CD4-positive, alpha-beta T cell treated with Interleukin-12 subunit alpha and Interleukin-12 subunit beta, for 1 hour (primary cell): ENCODE results near the gene SPATA13.

Source experiments
- DNase-seq: peaks from one replicate; pipeline ENCODE4 v3.0.0-alpha.2; 2020

The SPATA13 gene

DNA sequence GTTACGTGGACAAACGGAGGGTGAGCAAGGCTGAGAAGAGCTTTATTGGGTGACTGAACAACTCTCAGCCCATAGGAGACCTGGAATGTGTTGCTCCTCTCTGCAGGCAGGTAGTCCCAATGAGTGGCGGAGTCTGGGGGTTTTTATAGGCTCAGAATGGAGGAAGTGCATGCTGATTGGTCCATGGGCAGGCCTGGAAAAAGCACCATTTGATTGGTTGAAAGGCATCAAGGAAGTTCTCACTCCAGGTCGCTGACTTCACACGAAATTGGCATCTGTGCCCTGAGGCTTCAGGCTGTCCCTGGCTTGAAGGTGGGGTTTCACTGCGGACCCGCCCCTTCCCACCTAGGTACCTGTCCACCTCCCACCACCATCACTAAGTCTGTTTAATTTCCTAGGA, 65.4 kb downstream of the SPATA13 start:
- DNase-seq: no peak

DNA sequence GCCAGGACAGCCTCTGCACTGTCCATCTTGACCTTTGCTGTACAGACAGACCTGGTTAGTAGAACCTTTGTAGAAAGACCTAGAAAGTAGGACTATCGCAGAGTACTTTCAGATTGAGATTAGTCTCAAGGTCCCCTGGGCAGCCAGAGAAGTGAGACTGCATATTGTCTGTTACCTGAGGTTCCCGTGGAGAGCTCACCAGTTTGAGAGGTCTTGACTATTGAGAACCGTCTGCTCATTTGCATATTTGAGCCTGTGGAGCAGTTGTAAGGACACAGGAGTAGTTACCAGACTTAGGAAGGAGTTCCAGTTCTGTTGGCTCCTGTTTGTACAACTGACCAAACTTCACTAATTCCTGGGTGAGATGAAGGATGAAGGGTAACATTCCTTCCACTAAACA, 66.2 kb downstream of the SPATA13 start:
- DNase-seq: no peak

DNA sequence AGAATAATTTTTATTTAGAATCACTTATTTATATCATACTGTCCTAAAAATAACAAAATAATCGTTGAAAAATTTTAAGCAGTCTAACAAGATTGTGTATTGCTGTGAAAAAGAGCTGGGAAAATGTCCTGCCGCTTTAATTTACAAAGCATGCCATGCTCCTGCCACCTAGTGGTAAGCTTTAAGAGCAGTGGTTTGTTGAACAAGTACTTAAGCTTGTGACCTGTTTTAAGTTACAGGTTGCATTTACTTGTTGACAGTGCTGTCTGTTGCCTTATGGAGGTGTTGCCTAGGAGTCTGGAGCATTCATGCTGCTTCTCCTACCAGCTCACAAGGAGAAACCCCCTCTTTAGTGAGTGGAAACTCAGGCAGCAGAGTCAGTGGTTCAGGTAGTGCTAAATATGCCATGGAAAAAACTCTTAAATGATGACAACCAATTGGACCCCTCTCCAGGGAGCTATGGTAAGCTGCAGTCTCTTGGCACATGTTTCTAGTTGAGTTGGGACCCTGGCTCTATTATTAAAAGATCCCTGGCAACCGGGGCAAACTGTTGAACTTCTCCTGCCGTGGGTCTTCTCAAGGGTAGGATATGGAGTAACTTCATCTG, 68.4 kb downstream of the SPATA13 start:
- peak; percentile 70 for DNase-seq

DNA sequence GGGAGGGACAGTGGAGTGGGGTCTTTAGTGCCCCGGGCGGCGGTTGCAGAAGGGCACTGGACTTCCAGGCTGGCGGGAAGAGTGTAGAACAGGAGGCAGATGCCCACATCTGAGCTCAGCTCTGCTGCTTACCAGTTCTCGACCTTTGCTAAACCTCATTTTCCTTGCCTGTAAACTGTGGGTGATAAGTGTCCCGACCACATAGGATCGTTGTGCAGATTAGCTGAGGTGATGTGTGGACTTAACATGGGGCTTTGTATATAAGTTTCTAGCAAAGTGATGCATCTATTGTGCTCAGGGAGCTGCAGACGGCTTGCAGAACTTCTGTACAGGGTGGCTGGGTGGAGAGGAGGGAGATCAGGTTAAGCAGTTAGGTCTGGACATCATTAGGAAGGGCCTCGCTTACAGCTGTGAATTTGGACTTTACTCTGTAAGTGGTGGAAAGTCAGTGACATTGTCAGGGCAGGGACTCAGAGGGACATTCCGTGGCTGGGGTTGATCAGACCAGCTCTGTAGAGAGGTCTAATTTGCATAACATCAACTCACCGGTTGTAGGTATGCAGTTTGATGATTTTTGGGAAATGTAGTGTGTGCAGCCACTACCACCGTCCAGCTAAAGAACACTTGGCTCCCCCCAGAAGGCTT, 70.0 kb downstream of the SPATA13 start:
- DNase-seq: peak; percentile 26

DNA sequence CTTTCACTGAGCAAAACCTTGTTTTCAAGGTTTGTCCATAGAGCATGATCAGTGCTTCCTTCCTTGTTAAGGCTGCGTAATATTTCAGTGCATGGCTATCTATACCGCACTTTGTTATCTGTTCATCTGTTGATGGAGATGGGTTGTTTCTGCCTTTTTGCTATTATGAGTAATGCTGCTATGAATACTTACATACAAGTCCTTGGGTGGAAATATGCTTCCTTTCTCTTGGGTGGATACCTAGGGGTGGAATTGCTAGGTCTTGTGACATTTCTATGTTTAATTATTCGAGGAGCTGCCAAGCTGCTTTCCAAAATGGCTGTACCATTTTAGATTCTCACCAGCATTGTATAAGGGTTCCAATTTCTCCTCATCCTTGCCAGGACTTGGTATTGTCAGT, 70.9 kb downstream of the SPATA13 start:
- no peak for DNase-seq

DNA sequence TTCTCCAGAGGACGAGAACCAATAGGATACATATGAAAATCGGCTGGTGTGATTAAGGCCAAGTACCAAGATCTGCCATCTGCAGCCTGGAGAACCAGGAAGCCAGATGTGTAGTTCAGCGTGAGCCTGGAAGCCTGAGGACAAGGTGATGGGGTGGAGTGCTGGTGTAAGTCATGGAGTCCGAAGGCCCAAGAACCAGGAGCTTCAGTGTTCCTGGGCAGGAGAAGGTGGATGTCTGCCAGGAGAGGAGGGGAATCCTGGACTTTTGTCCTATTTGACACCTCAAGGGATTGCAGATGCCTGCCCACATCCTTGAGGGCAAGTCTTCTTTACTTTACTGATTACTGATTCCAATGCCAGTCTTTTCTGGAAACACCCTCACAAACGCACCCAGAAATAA, 71.5 kb downstream of the SPATA13 start:
- DNase-seq: no peak

DNA sequence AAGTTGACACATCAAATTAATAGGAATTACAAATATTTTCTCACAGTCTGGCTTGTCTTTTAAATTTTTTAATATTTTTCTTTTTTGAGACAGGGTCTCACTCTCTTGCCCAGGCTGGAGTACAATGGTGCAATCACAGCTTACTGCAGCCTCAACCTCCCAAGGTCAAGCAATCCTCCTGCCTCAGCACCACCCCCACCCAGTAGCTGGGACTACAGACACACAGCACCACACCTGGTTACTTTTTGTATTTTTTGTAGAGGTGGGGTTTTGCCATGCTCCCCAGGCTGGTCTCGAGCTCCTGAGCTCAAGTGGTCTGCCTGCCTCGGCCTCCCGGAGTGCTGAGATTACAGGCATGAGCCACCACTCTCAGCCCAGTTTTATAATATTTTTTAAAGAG, 72.0 kb downstream of the SPATA13 start:
- DNase-seq: no peak

DNA sequence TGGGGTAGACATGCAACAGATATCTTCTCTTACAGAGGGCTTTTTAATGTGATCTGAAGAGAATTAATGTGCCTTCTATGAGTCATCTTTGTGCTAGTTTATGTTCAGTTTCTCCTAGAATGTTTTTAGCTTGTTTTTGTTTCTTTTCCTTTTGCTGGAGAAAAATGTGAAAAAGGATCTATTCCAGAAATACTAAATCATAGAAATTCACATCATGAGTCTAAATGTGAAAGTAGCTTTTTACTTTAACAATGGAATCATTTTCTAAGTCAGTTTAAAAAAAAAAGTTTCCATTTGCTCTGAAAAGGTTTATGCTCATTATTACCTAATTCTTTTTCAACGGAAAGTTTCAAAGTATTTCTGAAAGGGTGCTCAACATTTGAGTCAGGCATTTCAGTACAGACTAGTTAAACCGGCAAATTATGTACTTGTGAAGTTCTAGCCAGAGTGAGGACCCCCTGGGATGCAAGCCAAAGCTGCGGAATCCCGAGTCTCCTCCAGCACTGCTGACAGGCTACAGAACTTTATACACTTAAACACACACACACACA, 72.9 kb downstream of the SPATA13 start:
- DNase-seq: no peak

DNA sequence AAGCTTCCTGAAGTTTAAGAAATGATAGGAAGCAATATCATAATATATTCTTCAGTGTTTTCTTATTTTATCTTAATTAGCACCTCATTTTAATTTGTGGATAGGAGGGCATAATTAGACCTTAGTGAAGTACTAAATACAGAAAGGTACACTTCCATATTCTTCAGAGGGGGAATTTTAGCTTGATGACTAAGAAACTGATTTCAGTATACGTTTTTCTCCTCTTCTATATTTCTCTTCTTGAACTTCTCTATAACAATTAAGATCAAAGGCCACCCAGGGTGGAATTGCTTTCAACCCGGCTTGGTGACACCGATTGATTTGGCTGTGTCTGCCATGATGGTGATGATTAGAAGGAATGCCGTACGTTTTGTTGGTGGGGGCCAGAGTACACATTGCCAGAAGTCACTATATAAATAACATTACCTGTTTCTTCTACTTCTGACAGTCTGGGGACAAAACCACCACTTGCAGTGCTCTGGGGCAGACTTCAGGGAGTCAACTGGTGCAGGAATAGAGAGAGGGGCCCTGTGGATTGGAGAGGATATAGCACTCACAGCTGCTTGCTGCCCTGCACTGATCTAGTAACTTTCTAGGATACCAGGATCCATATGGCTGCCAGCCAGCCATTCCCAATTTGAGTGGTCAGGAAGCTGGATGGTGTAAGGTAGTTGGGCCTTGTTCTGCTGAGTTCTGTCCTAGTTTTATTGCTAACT, 73.8 kb downstream of the SPATA13 start:
- no peak for DNase-seq

DNA sequence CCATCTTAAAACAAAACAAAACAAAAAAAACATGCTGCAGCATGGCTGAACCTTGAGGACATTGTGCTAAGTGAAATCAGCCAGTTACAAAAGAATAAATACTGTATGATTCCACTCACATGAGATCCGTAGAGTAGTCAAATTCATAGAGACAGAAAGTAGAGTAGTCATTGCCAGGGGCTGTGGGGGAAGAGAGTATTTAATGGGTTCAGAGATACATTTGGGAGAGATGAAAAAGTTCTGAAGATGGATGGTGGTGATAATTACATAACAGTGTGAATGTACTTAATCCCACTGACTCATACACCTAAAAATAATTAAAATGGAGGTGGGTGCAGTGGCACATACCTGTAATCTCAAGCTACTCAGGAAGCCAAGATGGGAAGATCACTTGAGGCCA, 76.8 kb downstream of the SPATA13 start:
- no peak for DNase-seq

DNA sequence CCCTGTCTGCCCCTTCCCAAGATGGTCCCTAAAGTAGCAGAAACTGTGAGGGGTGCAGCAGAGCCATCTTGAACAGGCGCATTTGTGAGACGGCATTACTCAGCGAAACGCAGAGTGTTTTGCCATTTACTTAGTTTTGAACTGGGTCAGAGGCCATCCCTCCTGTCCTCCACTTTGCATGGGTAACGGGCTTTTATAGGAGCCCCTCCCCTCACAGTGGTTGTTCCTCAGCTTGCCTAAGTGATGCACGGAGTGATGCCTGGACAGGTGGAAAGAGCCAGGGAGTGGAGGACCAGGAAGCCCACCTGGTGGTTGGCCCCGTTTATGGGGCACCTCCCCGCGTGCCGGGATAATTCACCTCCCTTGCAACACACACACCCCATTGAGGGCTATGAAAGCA, 80.8 kb downstream of the SPATA13 start:
- DNase-seq: no peak

DNA sequence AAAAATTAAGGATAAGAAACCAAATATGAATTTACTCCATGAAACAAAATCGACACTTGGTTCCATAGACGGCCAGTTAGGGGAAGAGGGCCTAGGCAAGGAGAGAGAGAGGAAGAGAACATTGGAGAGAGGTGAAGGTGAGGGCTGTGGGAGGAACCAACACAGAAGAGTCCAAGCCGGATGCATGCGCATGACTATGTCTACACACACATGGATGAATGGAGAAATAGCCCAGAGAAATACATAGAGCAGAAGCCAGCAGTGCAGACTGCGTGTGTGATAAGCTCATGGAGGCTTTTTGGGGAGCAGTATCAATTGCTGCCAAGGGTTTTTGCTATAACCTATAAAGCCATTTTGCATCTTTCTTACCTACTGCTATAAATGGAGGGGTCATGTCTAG, 81.6 kb downstream of the SPATA13 start:
- DNase-seq: no peak

DNA sequence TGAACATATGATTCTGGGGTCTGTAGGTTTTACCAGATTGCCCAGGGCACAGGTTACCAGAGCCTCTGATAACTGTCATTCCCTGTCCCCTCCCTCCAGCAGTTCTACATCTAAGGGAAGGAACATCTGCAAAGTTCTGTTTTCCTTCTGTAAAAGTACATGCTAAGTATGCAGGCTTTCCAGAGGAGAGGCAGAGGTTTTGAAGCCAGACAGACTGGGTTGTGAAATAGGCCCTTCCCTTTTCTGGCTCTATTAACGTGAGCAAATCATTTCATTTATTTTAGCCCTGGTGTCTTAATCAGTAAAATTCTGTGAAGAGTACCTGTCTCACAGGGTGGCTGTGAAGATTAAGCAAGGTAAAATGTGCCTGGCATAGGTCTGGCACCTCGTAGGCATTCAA, 82.8 kb downstream of the SPATA13 start:
- DNase-seq: no peak

DNA sequence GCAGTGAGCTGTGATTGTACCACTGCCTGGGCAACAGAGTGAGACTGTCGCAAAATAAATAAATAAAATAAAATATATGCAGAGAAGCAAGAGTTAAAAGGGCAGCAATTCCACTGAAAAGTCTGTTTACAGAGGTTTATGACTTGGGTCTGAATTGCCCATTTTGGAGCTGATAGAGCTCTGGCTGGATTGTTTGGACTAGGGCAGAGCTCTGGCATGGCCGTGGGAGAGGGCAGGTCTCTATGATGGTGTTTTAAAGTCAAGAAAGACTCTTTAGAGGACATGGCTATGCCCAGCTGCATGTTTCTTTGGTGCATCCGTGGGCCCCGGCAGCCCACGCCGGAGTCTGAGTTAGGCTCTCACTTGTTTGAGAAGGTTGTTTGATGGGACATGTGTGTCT, 84.3 kb downstream of the SPATA13 start:
- DNase-seq: no peak

DNA sequence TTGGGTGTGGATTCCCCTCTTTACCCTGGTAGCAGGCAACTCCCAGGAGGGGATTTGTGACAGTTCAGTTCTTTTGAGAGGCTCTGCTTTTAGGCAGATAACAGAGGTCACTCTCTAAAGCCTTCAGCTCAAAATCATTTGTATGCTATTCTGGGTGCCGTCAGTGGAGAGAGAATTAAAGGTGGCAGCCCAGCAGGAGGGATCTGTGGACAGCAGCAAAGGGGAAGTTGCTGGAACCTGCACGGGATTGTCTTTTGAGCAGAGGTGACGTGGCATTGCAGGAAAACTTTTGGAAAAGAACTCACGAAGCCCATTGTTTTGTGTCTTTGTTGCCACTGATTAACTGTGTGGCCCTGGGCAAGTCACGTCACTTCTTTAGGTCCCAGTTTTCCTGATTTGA, 86.5 kb downstream of the SPATA13 start:
- DNase-seq: no peak

DNA sequence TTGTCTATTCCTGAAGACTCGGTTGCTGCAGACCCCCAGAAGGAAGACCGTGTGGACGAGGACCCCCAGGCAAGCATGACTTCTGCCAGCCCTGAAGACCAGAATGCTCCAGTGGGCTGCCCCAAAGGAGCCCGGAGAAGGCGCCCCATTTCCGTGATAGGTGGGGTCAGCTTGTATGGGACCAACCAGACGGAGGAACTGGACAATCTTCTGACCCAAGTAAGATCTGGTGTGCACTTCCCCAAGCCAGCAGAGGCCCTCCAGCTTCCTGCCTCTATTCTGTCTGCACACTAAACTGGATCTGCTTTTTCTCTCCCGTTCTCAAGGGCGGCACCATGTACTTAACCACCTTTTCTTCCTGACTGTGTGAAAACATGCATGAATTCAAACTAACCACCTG, 89.1 kb downstream of the SPATA13 start:
- DNase-seq: no peak

DNA sequence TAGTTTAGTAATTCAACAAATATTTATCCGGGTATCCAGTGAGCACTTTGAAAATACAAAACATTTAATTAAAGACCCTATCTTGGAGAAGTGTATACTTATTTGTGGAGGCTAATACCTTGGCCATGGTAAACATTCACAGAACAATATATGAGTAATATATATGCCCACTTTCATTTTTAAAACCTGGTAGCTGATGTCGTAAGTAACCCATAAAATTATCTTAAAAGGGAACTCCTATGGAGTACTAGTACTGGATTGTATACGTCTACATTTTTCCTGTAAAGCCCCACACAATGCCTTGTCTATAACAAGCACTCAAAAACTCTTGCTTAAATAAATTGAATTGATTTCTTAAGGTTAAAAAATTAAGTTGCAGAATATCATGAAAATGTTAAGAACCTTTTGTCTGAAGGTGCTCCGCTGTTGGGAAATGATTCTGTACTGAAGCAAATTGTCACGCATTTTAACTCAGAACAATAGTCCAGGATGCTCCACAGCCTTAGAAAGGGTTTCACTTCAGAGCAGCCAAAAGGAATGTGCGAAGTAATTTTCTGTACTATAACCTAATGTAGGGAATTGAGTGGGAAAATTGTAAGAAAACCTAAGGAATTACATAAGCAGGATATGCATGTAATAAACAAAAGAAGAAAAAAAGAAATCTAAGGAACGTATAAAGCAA, 90.0 kb downstream of the SPATA13 start:
- no peak for DNase-seq

DNA sequence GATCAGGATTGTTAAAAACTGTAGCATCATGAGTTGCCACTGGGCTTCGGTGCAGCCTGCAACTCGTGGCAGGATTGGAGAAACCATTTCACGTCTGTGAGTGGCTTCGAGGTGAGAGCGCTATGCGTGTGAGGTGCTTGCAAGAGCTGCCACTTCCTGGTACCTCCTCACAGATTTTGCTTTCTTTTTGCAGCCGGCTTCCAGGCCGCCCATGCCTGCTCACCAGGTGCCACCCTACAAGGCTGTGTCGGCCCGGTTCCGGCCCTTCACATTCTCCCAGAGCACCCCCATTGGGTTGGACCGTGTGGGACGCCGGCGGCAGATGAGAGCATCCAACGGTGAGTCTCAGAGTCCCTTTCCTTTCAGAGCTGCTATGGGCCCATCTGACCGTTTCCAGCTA, 91.0 kb downstream of the SPATA13 start:
- DNase-seq: peak; percentile 92

DNA sequence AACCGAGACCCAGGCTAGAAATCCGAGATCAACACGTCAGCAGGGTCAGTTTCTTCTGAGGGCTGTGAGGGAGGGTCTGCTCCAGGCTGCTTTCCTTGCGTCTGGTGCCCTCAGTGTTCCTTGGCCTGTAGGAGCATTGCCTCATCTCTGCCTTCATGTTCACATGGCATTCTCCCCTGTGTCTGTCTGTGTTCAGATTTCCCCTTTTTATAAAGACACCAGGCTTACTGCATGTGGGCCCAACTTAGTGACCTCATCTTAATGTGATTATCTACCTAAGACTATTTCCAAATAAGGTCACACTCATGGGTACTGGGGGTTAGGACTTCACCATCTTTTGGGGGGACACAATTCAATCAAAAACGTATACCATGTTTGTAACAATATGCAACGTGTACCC, 91.6 kb downstream of the SPATA13 start:
- peak; percentile 67 for DNase-seq

DNA sequence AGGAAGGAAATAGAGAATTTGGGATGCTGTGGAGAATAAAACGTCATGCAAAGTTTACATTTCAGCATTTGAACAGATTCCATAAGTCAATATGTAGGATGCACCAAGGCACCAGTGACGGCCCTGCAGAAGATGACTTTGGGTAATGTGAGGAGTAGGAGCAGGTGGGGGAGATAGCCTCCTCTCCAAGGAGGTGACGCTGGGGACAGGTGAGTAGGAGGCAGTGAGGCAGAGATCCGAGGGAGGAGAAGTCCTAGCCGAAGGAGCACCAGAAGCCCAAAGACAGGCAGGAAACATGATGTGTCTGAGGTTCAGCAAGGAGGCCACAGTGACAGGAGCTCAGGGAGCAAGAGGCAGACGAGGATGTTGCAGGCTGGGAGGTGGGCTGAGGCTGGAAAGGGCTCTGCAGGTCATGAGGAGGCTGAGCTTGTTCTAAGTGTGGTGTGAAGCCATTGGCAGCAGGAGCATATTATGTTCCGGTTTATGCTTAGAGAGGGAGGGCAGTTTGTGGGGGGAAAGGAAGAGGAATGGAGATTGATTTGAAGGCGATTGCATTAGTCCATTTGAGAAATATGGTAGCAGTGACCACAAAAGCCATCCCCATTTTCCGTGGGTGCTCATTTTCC, 93.1 kb downstream of the SPATA13 start:
- peak; percentile 35 for DNase-seq

DNA sequence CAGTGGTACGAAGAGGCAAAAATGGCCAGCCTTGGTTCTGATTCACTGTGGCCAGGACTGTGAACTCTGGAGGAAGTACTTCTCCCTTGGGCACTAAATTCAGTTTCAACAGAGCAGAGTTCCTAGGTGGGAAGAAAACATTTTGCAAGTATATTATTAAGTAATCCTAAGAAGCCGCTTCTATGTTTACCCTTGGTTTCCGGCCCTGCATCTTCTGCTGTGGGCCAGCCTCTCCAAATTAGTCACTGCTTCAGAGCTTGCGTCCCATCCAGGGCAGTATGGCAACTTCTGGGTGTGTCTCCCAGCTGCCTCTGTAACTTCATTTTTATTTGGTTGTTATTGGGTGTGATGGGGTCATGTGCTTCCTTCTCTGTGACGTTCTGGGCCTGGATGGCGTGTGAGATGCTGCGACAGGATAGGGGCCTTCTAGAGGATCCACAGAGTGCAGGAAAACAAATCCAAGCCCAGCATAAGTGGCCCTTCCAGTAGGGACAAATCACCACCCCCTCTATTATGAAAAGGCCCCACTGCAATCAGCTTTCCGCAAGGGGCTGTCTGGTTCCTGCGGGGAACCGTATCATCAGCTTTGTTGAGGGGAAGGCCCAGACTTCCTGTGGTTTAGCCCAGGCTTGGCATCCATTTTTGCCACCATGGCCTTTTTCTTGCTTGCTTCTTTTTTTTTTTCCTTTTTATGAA, 93.8 kb downstream of the SPATA13 start:
- DNase-seq: peak; percentile 78

DNA sequence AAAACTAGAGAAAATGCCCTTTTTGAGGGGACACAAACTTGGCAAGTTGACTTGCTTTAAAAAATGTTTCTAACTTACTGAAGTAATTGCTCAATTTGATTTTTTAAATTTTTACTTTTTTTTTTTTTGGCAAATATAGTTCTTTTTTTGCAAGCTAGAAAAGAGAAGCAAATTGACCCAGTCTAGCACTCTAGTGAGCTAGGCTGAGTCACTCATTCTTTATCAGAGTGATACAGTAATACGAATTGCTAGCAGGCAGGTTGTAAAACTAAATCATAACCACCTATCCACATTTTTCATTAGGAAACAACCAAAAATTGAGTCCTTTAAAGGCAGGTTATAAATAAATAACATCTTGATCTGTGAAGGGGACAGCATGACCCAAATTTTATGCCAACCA, 97.0 kb downstream of the SPATA13 start:
- DNase-seq: no peak

DNA sequence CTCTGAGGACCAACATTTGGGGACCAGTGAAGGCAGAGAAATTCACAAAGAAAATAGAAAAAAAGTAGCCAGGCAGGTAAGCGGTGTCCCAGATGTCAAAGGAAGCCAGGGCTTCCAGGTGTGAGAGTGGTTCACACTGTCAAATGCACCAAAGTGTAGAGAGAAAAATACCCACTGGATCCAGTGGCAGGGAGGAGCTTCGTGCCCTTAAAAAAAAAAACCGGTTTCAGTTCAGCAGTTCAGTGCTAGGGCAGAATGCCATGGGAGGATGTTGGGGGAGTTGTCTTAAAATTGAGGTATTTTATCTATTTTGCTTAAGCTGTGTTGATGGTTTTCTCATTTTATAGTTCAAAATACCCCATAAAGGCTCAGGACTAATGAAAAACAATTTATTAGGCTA, 101.0 kb downstream of the SPATA13 start:
- peak; percentile 67 for DNase-seq
